A549 (cell line): ENCODE measurements around the gene CACNA1C.

ENCODE experiments used
- CBX2 ChIP-seq: fragments of 200-600 bp; sonication (generic); IDR thresholded peaks from 2 replicates; pipeline ENCODE4 v1.6.1; 2016; ENCODE audit warnings: low read depth, mild to moderate bottlenecking, borderline replicate concordance
- CEBPB ChIP-seq, 2 experiments: fragments of >200 bp in 1 of 2; sonication (Bioruptor Twin) in 1 of 2; formaldehyde crosslinking in 1 of 2; IDR thresholded peaks; 2 replicates each; pipeline ENCODE4 v1.6.1; 2012 to 2016
- EP300 ChIP-seq, 2 experiments: fragments of >200 bp; sonication (Bioruptor Twin); formaldehyde crosslinking; IDR thresholded peaks; 2 replicates in 1 of 2; 3 replicates in 1 of 2; pipeline ENCODE4 v1.6.1; 2016 to 2017
- HDAC2 ChIP-seq: fragments of 200-600 bp; sonication (generic); IDR thresholded peaks from 2 replicates; pipeline ENCODE4 v1.6.1; 2016
- HOXA7 ChIP-seq: fragments of 250-450 bp; sonication (Bioruptor Pico); IDR thresholded peaks from 2 replicates; pipeline ENCODE4 v1.5.0; 2020; ENCODE audit warnings: mild to moderate bottlenecking, moderate library complexity
- JUNB ChIP-seq: fragments of >200 bp; sonication (Bioruptor Twin); formaldehyde crosslinking; IDR thresholded peaks from 2 replicates; pipeline ENCODE4 v1.6.1; 2016
- MAFK ChIP-seq: fragments of 450-650 bp; IDR thresholded peaks from 2 replicates; pipeline ENCODE4 v1.6.1; 2014; ENCODE audit not compliant: partially characterized antibody
- MAX ChIP-seq: IDR thresholded peaks from 2 replicates; pipeline ENCODE4 v1.6.1; 2012
- PBX3 ChIP-seq: IDR thresholded peaks from 2 replicates; pipeline ENCODE4 v1.6.1; 2012
- POLR2A ChIP-seq: IDR thresholded peaks from 2 replicates; pipeline ENCODE4 v1.6.1; 2012; ENCODE audit warnings: mild to moderate bottlenecking, low read length
- POLR2AphosphoS2 ChIP-seq: conservative IDR thresholded peaks from 2 replicates; pipeline ENCODE4 v1.6.1; 2012; ENCODE audit warnings: low read length, improper control_type of control experiment, inconsistent platforms
- SMC3 ChIP-seq: fragments of >200 bp; sonication (Bioruptor Twin); formaldehyde crosslinking; IDR thresholded peaks from 3 replicates; pipeline ENCODE4 v1.6.1; 2018; ENCODE audit warnings: inconsistent platforms
- TF ChIP-seq, protein P1 (sequence below): fragments of >200 bp; sonication (Bioruptor Twin); formaldehyde crosslinking; IDR thresholded peaks from 3 replicates; pipeline ENCODE4 v1.5.1; 2016

- TF ChIP-seq, protein P1, sequence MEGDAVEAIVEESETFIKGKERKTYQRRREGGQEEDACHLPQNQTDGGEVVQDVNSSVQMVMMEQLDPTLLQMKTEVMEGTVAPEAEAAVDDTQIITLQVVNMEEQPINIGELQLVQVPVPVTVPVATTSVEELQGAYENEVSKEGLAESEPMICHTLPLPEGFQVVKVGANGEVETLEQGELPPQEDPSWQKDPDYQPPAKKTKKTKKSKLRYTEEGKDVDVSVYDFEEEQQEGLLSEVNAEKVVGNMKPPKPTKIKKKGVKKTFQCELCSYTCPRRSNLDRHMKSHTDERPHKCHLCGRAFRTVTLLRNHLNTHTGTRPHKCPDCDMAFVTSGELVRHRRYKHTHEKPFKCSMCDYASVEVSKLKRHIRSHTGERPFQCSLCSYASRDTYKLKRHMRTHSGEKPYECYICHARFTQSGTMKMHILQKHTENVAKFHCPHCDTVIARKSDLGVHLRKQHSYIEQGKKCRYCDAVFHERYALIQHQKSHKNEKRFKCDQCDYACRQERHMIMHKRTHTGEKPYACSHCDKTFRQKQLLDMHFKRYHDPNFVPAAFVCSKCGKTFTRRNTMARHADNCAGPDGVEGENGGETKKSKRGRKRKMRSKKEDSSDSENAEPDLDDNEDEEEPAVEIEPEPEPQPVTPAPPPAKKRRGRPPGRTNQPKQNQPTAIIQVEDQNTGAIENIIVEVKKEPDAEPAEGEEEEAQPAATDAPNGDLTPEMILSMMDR, result no peak
- no peak for TF ChIP-seq MAFK
- TF ChIP-seq MAX, result no peak
- no peak for TF ChIP-seq JUNB
- TF ChIP-seq POLR2A, result no peak
- TF ChIP-seq POLR2AphosphoS2, result no peak
- TF ChIP-seq CEBPB (IDR thresholded peaks at IDR 0.05), result no peak
- TF ChIP-seq HDAC2, result no peak
- no peak for TF ChIP-seq HOXA7 (CRISPR knock-in tag)
- TF ChIP-seq PBX3, result no peak
- TF ChIP-seq EP300 (IDR thresholded peaks at IDR 0.05), result no peak
- TF ChIP-seq CBX2, result no peak
- TF ChIP-seq SMC3, result no peak
Measured at GRCh38 chr12:2432856-2433255, 380.1 kb downstream of the CACNA1C start.
